ENCODE measurements around the gene ZMYM2. TPM values are rescaled to one million over a fixed set of nuclear protein-coding genes. Genes with fewer than 3 reads are reported as not detected.
A peak's percentile ranks its signal among the peaks of the same experiment; 100 is the strongest.

Gene ZMYM2
- polyA plus RNA-seq, 1 donor from 2014 or later = 11.1 TPM

GRCh38 chr13:20049558-20050473 lies 91.3 kb downstream of the ZMYM2 start:
- peak overlapping the region in 1 of 3 donors; percentile 93 for H3K27ac Mint-ChIP-seq

GRCh38 chr13:20051366-20051765 lies 92.8 kb downstream of the ZMYM2 start:
- Mint-ChIP-seq H3K36me3 (peaks cover 8% of the 10 kb centered on the region), H3K9me3 (no peaks in the 10 kb centered on the region), H3K27ac (no peak overlapping the region), H3K4me3 (no peak overlapping the region), H3K27me3 (no peaks in the 10 kb centered on the region), H3K4me1 (peaks cover 5 to 16% (median 15%) of the 10 kb centered on the region in 3 donors)

More at GRCh38 chr13:20049558-20050473, 91.3 kb downstream of the ZMYM2 start:
- Mint-ChIP-seq H3K4me1 (peaks cover 5 to 16% (median 15%) of the 10 kb centered on the region in 3 donors), H3K4me3 (peak overlapping the region in 2 of 4 donors; percentile 32 to 50), H3K9me3 (no peaks in the 10 kb centered on the region), H3K36me3 (peaks cover 4% of the 10 kb centered on the region), H3K27me3 (no peaks in the 10 kb centered on the region)

- H3K9me3 Mint-ChIP-seq = no peaks in the 10 kb centered on the region
- no peak overlapping the region for H3K27ac Mint-ChIP-seq
- H3K4me1 Mint-ChIP-seq = peaks cover 5 to 16% (median 15%) of the 10 kb centered on the region in 3 donors
- H3K4me3 Mint-ChIP-seq = no peak overlapping the region
- H3K36me3 Mint-ChIP-seq = peaks cover 8% of the 10 kb centered on the region
- H3K27me3 Mint-ChIP-seq = no peaks in the 10 kb centered on the region
Observed at GRCh38 chr13:20053016-20053415, 94.5 kb downstream of the ZMYM2 start.

- peaks cover 5% of the 10 kb centered on the region for H3K36me3 Mint-ChIP-seq
- H3K4me3 Mint-ChIP-seq = no peak overlapping the region
- no peaks in the 10 kb centered on the region for H3K27me3 Mint-ChIP-seq
- H3K27ac Mint-ChIP-seq = peak overlapping the region in 1 of 3 donors; percentile 18
- H3K4me1 Mint-ChIP-seq = peaks cover 5 to 11% (median 9%) of the 10 kb centered on the region in 3 donors
- H3K9me3 Mint-ChIP-seq = no peaks in the 10 kb centered on the region
Observed at GRCh38 chr13:20053891-20054290, 95.4 kb downstream of the ZMYM2 start.

DNA sequence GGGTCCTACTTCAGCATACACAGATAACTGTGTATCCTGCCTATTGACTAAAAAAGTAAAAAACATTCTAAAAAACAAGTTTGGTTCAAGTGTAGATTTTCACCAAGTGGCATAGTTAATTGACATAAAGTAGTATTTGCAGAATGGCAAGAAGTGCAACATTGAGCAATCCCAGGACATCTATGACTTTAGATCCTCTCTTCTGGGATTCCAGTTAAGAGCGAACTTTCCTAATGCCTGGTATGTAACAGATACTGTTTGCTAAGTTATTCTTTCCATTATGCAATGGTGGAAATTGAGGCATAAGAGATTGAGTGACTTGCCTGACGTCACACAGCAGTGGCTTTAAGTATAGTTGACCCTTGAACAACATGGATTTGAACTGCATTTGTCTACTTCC lies 96.1 kb downstream of the ZMYM2 start:
- peaks cover 2 to 4% (median 4%) of the 10 kb centered on the region in 3 donors for H3K4me1 Mint-ChIP-seq
- no peak overlapping the region for H3K4me3 Mint-ChIP-seq
- no peaks in the 10 kb centered on the region for H3K9me3 Mint-ChIP-seq
- no peak overlapping the region for H3K27ac Mint-ChIP-seq
- no peaks in the 10 kb centered on the region for H3K27me3 Mint-ChIP-seq
- peaks cover 8% of the 10 kb centered on the region for H3K36me3 Mint-ChIP-seq

- Mint-ChIP-seq H3K4me3 (no peak overlapping the region), H3K9me3 (no peaks in the 10 kb centered on the region), H3K27ac (no peak overlapping the region), H3K36me3 (peaks cover 8% of the 10 kb centered on the region), H3K4me1 (no peaks in the 10 kb centered on the region), H3K27me3 (no peaks in the 10 kb centered on the region)
Observed at GRCh38 chr13:20057214-20057613, 98.7 kb downstream of the ZMYM2 start.

- H3K27ac Mint-ChIP-seq = no peak overlapping the region
- no peaks in the 10 kb centered on the region for H3K27me3 Mint-ChIP-seq
- H3K36me3 Mint-ChIP-seq = peaks cover 8% of the 10 kb centered on the region
Observed at GRCh38 chr13:20057963-20058362, 99.4 kb downstream of the ZMYM2 start.

GRCh38 chr13:20058476-20058875 lies 99.9 kb downstream of the ZMYM2 start:
- H3K9me3 Mint-ChIP-seq = no peaks in the 10 kb centered on the region
- no peak overlapping the region for H3K27ac Mint-ChIP-seq
- peaks cover 8% of the 10 kb centered on the region for H3K36me3 Mint-ChIP-seq
- H3K4me3 Mint-ChIP-seq = no peak overlapping the region
- no peaks in the 10 kb centered on the region for H3K27me3 Mint-ChIP-seq
- no peaks in the 10 kb centered on the region for H3K4me1 Mint-ChIP-seq

More at GRCh38 chr13:20057963-20058362, 99.4 kb downstream of the ZMYM2 start:
- H3K9me3 Mint-ChIP-seq = no peaks in the 10 kb centered on the region
- no peak overlapping the region for H3K4me3 Mint-ChIP-seq
- H3K4me1 Mint-ChIP-seq = no peaks in the 10 kb centered on the region

- Mint-ChIP-seq H3K4me1 (peaks cover 0 to 2% (median 0%) of the 10 kb centered on the region in 3 donors), H3K4me3 (no peak overlapping the region), H3K27me3 (no peaks in the 10 kb centered on the region), H3K9me3 (no peaks in the 10 kb centered on the region), H3K36me3 (peaks cover 6% of the 10 kb centered on the region), H3K27ac (no peak overlapping the region)
Observed at GRCh38 chr13:20064128-20064527, 105.6 kb downstream of the ZMYM2 start.

- Mint-ChIP-seq H3K36me3 (peaks cover 3% of the 10 kb centered on the region), H3K4me3 (no peak overlapping the region), H3K27ac (no peak overlapping the region), H3K27me3 (no peaks in the 10 kb centered on the region), H3K4me1 (peaks cover 0 to 2% (median 0%) of the 10 kb centered on the region in 3 donors), H3K9me3 (no peaks in the 10 kb centered on the region)
Observed at GRCh38 chr13:20065516-20065915, 107.0 kb downstream of the ZMYM2 start.

DNA sequence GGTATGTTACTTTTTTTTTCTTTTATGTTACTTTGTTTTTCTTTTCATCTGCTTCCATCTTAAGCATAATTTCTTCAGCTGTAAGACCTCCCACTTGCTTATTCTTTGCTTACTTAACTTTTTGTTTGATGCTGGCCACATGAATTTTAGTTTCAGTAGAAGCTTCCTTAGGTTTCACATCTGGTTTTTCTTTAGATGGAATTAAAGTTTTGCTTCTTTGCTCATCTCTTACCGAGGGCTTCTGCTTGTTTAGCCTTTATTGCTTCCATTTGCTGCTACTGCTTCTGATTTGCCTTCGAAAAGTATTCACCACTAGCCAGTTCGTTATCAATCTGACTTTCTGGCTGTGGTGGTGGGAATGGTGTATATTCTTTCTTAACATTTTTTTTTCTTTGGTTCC lies 111.4 kb downstream of the ZMYM2 start:
- Mint-ChIP-seq H3K27me3 (no peaks in the 10 kb centered on the region), H3K36me3 (peaks cover 3% of the 10 kb centered on the region), H3K9me3 (no peaks in the 10 kb centered on the region), H3K4me3 (no peak overlapping the region), H3K4me1 (peaks cover 4 to 9% (median 7%) of the 10 kb centered on the region in 3 donors), H3K27ac (no peak overlapping the region)

DNA sequence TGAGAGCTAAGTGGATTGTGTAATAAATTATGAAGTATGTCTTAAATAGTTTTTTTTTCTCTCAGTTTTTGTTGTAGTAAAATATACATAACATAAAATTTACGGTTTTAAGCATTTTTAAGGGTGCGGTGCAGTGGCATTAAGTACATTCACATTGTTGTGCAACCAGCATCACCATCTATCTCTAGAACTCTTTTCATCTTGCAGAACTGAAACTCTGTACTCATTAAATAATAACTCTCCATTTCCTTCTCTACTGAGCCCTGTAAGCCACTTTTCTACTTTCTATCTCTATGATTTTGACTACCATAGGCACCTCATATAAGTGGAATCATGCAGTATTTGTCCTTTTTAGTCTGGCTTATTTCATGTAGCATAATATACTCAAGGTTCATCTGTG lies 115.2 kb downstream of the ZMYM2 start:
- Mint-ChIP-seq H3K27ac (no peak overlapping the region), H3K4me3 (no peak overlapping the region), H3K36me3 (peaks cover 3% of the 10 kb centered on the region), H3K4me1 (peaks cover 6 to 12% (median 7%) of the 10 kb centered on the region in 3 donors), H3K27me3 (no peaks in the 10 kb centered on the region), H3K9me3 (no peaks in the 10 kb centered on the region)

GRCh38 chr13:20074966-20075365 lies 116.4 kb downstream of the ZMYM2 start:
- peak overlapping the region in 1 of 3 donors; percentile 39 for H3K27ac Mint-ChIP-seq
- no peaks in the 10 kb centered on the region for H3K9me3 Mint-ChIP-seq
- H3K36me3 Mint-ChIP-seq = peaks cover 3% of the 10 kb centered on the region
- H3K27me3 Mint-ChIP-seq = no peaks in the 10 kb centered on the region
- H3K4me3 Mint-ChIP-seq = no peak overlapping the region
- peaks cover 6 to 12% (median 7%) of the 10 kb centered on the region in 3 donors for H3K4me1 Mint-ChIP-seq

- peaks cover 3% of the 10 kb centered on the region for H3K36me3 Mint-ChIP-seq
- H3K4me3 Mint-ChIP-seq = no peak overlapping the region
- no peaks in the 10 kb centered on the region for H3K9me3 Mint-ChIP-seq
- H3K27me3 Mint-ChIP-seq = no peaks in the 10 kb centered on the region
- peaks cover 6 to 10% (median 7%) of the 10 kb centered on the region in 3 donors for H3K4me1 Mint-ChIP-seq
- H3K27ac Mint-ChIP-seq = no peak overlapping the region
Observed at GRCh38 chr13:20077086-20077485, 118.6 kb downstream of the ZMYM2 start.

- Mint-ChIP-seq H3K4me1 (peaks cover 0 to 3% (median 0%) of the 10 kb centered on the region in 3 donors), H3K27me3 (no peaks in the 10 kb centered on the region), H3K4me3 (no peak overlapping the region), H3K9me3 (no peaks in the 10 kb centered on the region), H3K27ac (no peak overlapping the region), H3K36me3 (peaks cover 3% of the 10 kb centered on the region)
Observed at GRCh38 chr13:20080377-20081164, 122.0 kb downstream of the ZMYM2 start.
